Measurements from ENCODE around the gene GPR179. TPM values are rescaled to one million over a fixed set of nuclear protein-coding genes. Genes with fewer than 3 reads are reported as not detected.
"Not testable (repeated sequence)": the region's sequence is repeated elsewhere in the genome, so short reads cannot be mapped to it uniquely, and the experiment has no call there.

GPR179 gene
- polyA plus RNA-seq, 2 of the 4 experiments (the other 2 are of a cell fraction): 0.04 to 0.08 TPM

- FAIRE-seq, H3K4me1 ChIP-seq, POLR2A ChIA-PET, CTCF ChIA-PET, H3K9me3 ChIP-seq, H3K4me3 ChIP-seq: not testable (repeated sequence)
- Histone ChIP-seq H3K4me2 (peak overlapping the region; percentile 67), H3K27ac (peak overlapping the region; percentile 38 to 74; a peak in 5 of 6 replicates)
- TF ChIP-seq GATA3 (IDR thresholded peaks at IDR 0.05; ENCODE audit: borderline replicate concordance): peak; percentile 29; the same call in 1 of the 2 replicates
- peak; percentile 92 for ATAC-seq
- peak in 1 of 2 experiments; percentile 27 for DNase-seq (ENCODE audit: low read depth in 1 of 2, low spot score in 1 of 2)
- 19% methylated on average over 11 of the region's 11 CpGs for WGBS (ENCODE audit: missing lambda C conversion rate)
Measured at GRCh38 chr17:38286501-38287091, 57.2 kb downstream of the GPR179 start.

DNA sequence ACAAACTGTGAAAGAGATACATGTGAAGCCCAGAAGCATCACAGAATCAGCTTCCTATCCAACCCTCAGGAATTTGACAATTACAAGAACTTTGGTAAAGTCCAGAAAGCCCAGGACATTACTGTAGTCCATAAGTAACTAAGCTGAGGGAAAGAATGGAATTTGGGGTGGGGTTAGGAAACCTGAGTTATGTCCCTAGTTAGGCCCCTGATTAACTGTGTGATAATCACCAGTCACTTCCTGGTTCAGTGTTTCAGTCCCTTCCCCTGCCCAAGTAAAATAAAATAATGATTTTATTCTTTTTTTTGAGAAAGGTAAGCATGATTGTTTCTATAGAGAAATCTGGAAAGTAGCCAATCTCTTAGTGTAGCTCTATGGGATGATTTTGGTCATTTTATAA is 57.8 kb downstream of the GPR179 start:
- H3K9me3 ChIP-seq, CTCF ChIA-PET, H3K4me1 ChIP-seq, POLR2A ChIA-PET, H3K27ac ChIP-seq, H3K4me3 ChIP-seq, FAIRE-seq: not testable (repeated sequence)
- peak overlapping the region; percentile 67; the same call in 2 of the 3 replicates for H3K4me2 ChIP-seq
- DNase-seq (ENCODE audit: low read depth in 1 of 2, low spot score in 1 of 2) (peak in 1 of 2 experiments; percentile 17), ATAC-seq (peak; percentile 49 to 54; a peak in 5 of 6 replicates)

Other genes starting within 250 kb of the GPR179 start
- gene TBC1D3E, start 216.0 kb downstream of the GPR179 start, polyA plus RNA-seq (2011; rRNA removed): not detected in 2 replicates
- 0.12 TPM in 1 of 3 replicates, not detected in the others for gene TBC1D3E, start 216.0 kb downstream of the GPR179 start, polyA plus RNA-seq (2017; fragmentation: RNase III; extraction: RNeasy Plus Mini Kit Qiagen cat#74134 plus additional on column Dnase treatment)
- gene TBC1D3, start 151.4 kb downstream of the GPR179 start, polyA plus RNA-seq (2011; rRNA removed): not detected in 2 replicates
- not detected in 3 replicates for gene TBC1D3, start 151.4 kb downstream of the GPR179 start, polyA plus RNA-seq (2017; fragmentation: RNase III; extraction: RNeasy Plus Mini Kit Qiagen cat#74134 plus additional on column Dnase treatment)
- 129 and 134 TPM in 2 replicates for gene MRPL45, start 46.8 kb downstream of the GPR179 start, polyA plus RNA-seq (2011; rRNA removed)
- 69.6 to 70.6 TPM (median 69.8 TPM) in 3 replicates for gene MRPL45, start 46.8 kb downstream of the GPR179 start, polyA plus RNA-seq (2017; fragmentation: RNase III; extraction: RNeasy Plus Mini Kit Qiagen cat#74134 plus additional on column Dnase treatment)
- 20.6 and 27.7 TPM in 2 replicates for gene SOCS7, start 7.9 kb upstream of the GPR179 start, polyA plus RNA-seq (2011; rRNA removed)
- 12.7 to 14.4 TPM (median 14.0 TPM) in 3 replicates for gene SOCS7, start 7.9 kb upstream of the GPR179 start, polyA plus RNA-seq (2017; fragmentation: RNase III; extraction: RNeasy Plus Mini Kit Qiagen cat#74134 plus additional on column Dnase treatment)
- 4.8 and 5.5 TPM in 2 replicates for gene ARHGAP23, start 84.5 kb upstream of the GPR179 start, polyA plus RNA-seq (2011; rRNA removed)
- gene ARHGAP23, start 84.5 kb upstream of the GPR179 start, polyA plus RNA-seq (2017; fragmentation: RNase III; extraction: RNeasy Plus Mini Kit Qiagen cat#74134 plus additional on column Dnase treatment): 32.5 to 46.0 TPM (median 32.6 TPM) in 3 replicates